HUES48 (cell line): ENCODE measurements around the gene GORASP1.

Experiments
- H3K27ac ChIP-seq: one replicate; pipeline ENCODE4 v1.7.0; 2013; ENCODE audit warnings: low read depth, low read length, inconsistent platforms
- H3K27me3 ChIP-seq: 2 replicates; pipeline ENCODE4 v1.6.1; 2013; ENCODE audit warnings: mild to moderate bottlenecking, low read length; ENCODE audit not compliant: control insufficient read depth, insufficient read depth
- H3K36me3 ChIP-seq: 2 replicates; pipeline ENCODE4 v1.6.1; 2013; ENCODE audit warnings: low read length; ENCODE audit not compliant: control insufficient read depth, insufficient read depth
- H3K4me1 ChIP-seq: 2 replicates; pipeline ENCODE4 v1.6.1; 2013; ENCODE audit warnings: mild to moderate bottlenecking, low read length; ENCODE audit not compliant: control insufficient read depth, insufficient read depth
- H3K4me3 ChIP-seq: 2 replicates; pipeline ENCODE4 v1.5.1; 2013; ENCODE audit warnings: mild to moderate bottlenecking, low read depth, low read length
- H3K9ac ChIP-seq: 2 replicates; pipeline ENCODE4 v1.6.1; 2013; ENCODE audit warnings: mild to moderate bottlenecking, low read depth, low read length, moderate library complexity
- H3K9me3 ChIP-seq: 2 replicates; pipeline ENCODE4 v1.6.1; 2013; ENCODE audit warnings: low read length; ENCODE audit not compliant: control insufficient read depth, insufficient read depth

Gene GORASP1

DNA sequence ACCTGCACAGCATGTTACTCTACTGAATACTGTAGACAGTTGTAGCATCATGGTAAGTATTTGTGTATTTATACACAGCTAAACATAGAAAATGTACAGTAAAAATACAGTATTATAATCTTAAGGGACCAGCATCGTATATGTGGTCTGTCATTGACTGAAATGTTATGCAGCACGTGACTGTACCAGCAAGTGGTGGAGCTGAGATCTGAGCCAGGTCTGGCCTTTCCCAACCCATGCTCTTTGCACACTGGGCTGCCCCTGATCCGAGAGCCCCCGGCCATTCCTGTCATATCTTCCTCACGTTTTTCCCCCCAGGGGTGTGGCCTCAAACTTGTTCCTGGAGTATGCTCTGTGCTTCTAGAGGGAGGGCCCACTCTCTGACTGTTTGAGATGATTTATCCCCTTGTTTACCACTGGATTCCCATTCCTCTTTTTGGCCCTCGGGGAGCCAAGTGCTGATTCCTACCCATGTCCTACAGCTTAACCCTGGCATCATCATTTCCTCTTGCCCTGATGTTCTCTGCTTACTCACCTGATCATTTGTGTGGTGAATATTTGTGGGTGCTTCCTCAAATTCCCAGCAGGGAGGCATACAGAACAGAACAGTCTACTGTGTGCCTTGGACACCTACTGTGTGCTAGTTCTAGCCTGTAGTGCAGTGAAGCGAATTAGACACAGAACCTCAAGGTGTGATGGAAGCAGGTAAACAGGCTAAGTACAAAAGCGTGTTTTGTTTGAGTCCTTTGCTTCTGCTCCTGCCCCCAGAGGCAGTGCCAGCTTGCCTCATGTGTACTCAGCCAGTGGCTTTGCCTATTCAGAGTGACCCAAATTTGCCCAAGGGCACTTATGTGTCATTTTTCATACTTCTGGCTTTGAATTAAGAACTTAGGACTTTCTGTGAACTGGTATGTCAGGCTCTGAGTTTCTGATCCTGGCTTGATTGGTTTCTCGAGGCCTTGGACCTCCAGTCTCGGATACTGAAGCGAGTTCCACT is 25.0 kb upstream of the GORASP1 start:
- no peak overlapping the region for H3K27ac ChIP-seq
- H3K9ac ChIP-seq = no peak overlapping the region
- H3K36me3 ChIP-seq = no peaks in the 10 kb centered on the region
- H3K4me1 ChIP-seq = no peaks in the 10 kb centered on the region
- no peak overlapping the region for H3K4me3 ChIP-seq
- no peaks in the 10 kb centered on the region for H3K27me3 ChIP-seq
- no peaks in the 10 kb centered on the region for H3K9me3 ChIP-seq

DNA sequence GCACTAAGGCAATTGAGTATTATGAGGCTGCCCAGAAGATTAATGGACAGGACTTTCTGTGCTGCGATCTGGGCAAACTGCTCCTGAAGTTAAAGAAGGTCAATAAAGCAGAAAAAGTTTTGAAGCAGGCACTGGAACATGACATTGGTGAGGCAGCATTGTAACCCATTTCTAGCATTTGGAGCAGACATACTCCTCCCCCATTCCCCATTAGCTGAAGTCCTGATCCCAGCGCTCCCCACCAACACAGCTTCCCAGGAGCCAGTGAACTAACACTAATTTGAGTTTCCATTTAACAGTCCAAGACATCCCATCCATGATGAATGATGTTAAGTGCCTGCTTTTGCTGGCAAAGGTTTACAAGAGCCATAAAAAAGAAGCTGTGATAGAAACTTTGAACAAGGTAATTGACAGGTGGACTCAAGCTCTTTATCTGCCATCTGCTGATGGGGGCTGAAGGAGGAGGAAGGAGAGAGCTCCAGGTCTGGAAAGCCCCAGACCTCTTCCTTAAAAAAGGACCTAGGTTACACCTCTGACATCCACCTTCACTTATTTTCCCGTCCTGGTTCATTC is 23.4 kb upstream of the GORASP1 start:
- Histone ChIP-seq H3K9me3 (no peaks in the 10 kb centered on the region), H3K27me3 (no peaks in the 10 kb centered on the region), H3K36me3 (no peaks in the 10 kb centered on the region), H3K27ac (no peak overlapping the region), H3K4me1 (no peaks in the 10 kb centered on the region), H3K4me3 (no peak overlapping the region), H3K9ac (no peak overlapping the region)

DNA sequence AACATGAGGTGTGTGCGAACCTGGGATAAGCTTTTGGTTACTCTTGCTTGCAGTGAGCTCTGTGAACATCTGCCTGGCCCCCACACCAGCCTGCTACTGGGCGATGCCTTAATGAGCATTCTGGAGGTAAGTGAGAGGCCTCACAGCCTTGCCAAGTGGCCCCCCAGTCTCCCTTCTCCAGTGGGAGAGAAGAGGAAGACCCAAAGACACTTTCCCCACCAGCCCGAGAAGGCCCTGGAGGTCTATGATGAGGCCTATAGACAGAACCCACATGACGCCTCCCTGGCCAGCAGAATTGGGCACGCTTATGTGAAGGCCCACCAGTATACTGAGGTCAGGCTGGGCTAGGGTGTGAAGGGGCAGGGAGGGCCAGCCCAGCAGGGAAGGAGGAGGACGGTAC is 22.6 kb upstream of the GORASP1 start:
- no peaks in the 10 kb centered on the region for H3K27me3 ChIP-seq
- H3K9me3 ChIP-seq = no peaks in the 10 kb centered on the region
- no peak overlapping the region for H3K4me3 ChIP-seq
- H3K27ac ChIP-seq = no peak overlapping the region
- no peak overlapping the region for H3K9ac ChIP-seq
- H3K36me3 ChIP-seq = no peaks in the 10 kb centered on the region
- H3K4me1 ChIP-seq = no peaks in the 10 kb centered on the region

DNA sequence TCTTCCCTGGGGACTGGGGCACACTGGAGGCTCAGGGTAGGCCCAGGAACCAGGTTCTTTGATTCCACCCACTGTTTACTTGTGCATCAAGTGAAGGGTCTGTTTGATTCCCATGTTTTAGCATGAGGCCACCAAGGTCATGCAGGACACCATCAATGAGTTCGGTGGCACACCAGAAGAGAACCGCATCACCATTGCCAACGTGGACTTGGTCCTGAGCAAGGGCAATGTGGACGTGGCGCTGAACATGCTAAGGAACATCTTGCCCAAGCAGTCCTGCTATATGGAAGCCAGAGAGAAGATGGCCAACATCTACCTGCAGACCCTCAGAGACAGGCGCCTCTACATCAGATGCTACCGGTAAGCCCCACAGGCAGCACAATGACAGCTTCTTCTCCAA is 21.5 kb upstream of the GORASP1 start:
- Histone ChIP-seq H3K27ac (no peak overlapping the region), H3K4me3 (no peak overlapping the region), H3K27me3 (no peaks in the 10 kb centered on the region), H3K9me3 (no peaks in the 10 kb centered on the region), H3K9ac (no peak overlapping the region), H3K36me3 (no peaks in the 10 kb centered on the region), H3K4me1 (no peaks in the 10 kb centered on the region)

DNA sequence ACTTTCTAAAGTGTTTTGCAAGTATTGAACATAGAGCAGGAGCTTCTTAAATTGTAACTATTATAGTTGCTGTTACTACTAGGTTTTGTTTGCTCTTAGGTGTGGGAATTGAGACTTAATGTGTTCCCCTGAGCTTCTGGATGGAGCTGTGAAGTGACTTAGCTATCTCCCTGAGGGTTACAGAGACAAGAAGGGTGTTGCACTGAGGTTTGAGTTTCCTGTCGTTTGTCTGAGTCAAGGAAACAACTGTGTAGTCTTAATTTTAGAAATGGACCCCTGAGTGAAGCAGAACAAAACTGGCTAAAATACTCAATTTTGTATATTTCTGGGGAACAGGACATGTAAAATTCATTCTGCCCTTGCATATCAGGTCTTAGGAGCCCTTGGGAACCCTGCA is 20.5 kb upstream of the GORASP1 start:
- Histone ChIP-seq H3K4me1 (no peaks in the 10 kb centered on the region), H3K9ac (no peak overlapping the region), H3K36me3 (no peaks in the 10 kb centered on the region), H3K9me3 (no peaks in the 10 kb centered on the region), H3K27me3 (no peaks in the 10 kb centered on the region), H3K27ac (no peak overlapping the region), H3K4me3 (no peak overlapping the region)

DNA sequence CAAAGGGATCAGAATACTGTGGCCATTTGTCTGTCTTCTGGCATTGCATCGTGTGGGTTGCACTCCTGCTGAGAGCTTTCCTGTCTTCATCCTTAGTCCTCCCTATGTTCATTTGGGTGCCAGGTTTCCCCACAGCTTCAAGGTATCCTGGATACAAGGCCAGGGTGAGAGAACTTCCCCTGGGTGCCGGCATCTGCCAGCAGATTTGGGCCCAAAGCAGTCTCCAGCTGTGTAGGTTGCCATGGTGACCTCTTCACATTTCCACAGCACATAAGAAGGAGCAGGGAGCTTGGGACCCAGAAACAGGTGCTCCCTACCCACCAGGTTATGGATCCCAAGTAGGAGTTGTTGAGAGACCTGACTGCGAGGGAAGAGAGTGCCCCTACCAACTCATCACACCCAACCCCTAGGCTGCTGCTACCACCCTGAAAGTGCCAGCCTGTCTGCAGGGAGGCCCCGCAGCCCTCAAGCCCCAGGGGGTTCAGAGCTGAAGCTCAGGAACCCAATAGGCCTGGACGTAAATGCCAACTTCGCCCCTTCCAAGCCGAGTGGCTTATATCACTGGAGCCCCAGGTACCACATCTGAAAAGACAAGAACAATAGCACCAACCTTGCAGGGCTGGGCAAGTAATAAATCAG is 20.0 kb upstream of the GORASP1 start:
- H3K27ac ChIP-seq = no peak overlapping the region
- H3K4me3 ChIP-seq = no peak overlapping the region
- H3K4me1 ChIP-seq = no peaks in the 10 kb centered on the region
- H3K27me3 ChIP-seq = no peaks in the 10 kb centered on the region
- no peak overlapping the region for H3K9ac ChIP-seq
- H3K9me3 ChIP-seq = no peaks in the 10 kb centered on the region
- H3K36me3 ChIP-seq = no peaks in the 10 kb centered on the region

DNA sequence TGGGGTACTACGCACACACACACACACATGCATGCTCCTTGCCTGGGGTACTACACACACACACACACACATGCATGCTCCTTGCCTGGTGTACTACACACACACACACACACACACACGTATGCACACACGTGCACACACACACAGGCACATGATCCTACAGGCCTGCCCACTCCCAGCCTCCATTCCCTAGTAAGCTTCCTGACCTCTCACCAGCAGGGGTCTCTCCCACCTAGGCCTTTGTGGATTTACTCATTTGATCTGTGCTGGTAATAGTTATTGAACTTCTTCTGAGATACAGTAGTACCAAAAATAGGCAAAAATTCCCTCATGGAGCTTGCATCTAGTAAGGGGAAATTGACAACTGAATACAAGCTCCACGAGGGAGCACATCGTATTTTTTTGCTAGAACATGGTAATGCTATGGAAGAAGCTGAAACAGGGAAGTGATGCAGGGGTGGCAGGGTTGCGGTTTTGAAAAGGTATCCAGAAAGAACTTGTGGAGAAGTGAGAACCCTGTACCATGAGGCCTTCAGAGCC is 19.2 kb upstream of the GORASP1 start:
- no peaks in the 10 kb centered on the region for H3K9me3 ChIP-seq
- no peaks in the 10 kb centered on the region for H3K36me3 ChIP-seq
- no peak overlapping the region for H3K27ac ChIP-seq
- H3K4me3 ChIP-seq = no peak overlapping the region
- H3K4me1 ChIP-seq = no peaks in the 10 kb centered on the region
- H3K9ac ChIP-seq = no peak overlapping the region
- no peaks in the 10 kb centered on the region for H3K27me3 ChIP-seq

DNA sequence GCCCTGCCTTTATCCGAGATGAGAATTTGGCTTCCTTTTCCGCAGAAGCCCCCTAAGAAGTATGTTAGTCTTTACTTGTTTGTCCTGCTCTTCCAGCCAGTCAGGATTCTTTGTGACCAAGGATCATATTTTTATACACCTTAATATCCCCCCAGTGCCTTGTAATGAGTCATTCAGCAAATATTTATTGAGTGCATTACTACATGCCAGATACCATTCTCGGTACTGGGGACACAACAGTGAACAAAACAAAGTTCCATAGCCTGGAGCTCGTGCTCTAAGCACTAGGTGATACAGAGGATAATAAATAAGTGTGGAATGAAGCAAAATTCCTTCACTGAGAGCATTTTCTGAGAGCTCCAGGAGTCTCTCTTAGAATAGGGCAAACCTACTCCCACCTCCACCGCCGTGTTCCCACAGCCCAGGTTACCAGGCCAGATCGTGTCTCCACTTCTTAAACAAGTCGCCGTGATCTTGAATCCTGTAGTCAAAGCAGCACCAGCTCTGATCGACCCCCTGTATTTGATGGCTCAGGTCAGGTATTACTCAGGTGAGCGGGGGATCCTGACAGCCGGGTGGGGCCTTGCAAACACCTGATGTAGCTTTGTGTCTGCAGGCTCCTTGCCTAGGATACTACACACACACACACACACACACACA is 18.5 kb upstream of the GORASP1 start:
- no peaks in the 10 kb centered on the region for H3K4me1 ChIP-seq
- H3K4me3 ChIP-seq = no peak overlapping the region
- H3K9ac ChIP-seq = no peak overlapping the region
- no peaks in the 10 kb centered on the region for H3K9me3 ChIP-seq
- H3K27ac ChIP-seq = no peak overlapping the region
- no peaks in the 10 kb centered on the region for H3K36me3 ChIP-seq
- H3K27me3 ChIP-seq = no peaks in the 10 kb centered on the region

DNA sequence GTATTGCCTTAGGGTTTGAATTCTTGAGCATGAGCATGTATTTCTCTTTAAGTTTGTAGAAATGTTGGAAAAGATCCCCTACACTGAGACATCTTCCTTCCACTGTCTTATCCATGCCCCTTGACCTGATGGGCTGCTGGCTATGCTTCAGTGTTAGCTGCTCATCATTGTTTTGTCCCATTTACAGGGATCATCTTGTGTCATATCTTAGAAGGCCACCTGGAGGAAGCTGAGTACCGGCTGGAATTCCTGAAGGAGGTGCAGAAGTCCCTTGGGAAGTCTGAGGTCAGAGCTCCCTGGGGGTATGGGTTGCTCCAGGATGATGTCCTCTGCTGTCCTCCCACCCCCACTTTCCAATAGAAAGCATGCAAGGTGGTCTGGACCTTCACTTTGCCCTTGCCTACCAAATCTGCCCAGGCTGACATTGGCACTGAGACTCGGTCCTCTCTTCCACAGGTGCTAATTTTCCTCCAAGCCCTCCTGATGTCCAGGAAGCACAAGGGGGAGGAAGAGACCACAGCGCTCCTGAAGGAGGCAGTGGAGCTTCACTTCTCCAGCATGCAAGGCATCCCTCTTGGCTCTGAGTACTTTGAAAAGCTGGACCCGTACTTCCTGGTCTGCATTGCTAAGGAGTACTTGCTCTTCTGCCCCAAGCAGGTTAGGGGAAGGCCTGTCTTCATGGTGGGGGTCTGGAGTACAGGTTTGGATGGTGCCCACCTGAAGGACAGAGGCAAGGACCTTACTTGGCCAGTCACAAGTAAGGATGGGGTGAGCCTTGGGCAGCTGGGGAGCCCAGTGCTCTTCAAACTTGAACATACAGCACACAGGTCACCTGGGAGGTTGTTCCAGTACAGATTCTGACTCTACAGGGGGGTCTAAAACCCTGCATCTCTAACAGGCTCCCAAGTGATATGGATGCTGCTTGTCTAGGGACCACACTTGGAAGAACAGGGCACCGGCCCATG is 17.7 kb upstream of the GORASP1 start:
- Histone ChIP-seq H3K27ac (no peak overlapping the region), H3K9ac (no peak overlapping the region), H3K4me1 (no peaks in the 10 kb centered on the region)

DNA sequence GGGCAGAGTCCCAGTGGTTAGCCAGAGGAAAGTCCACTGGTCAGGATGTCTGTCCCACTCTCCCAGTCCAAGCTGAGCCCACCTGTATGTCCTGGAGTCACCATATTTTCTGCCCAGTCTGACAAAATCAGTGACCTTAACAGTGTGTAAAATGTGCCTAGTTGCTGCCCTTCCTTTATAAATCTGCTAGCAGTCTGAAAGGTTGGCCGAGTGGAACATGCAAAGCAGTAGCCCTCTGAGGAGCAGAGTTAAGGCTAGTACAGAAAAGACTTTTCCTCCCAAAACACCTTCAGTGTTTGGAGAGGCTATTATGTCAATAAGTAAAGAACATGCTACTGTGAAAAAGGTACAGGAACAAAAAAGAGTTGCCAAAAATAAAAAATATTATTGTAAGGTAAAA is 15.4 kb upstream of the GORASP1 start:
- no peaks in the 10 kb centered on the region for H3K27me3 ChIP-seq
- no peak overlapping the region for H3K9ac ChIP-seq
- no peaks in the 10 kb centered on the region for H3K36me3 ChIP-seq
- no peaks in the 10 kb centered on the region for H3K4me1 ChIP-seq
- H3K27ac ChIP-seq = no peak overlapping the region
- H3K9me3 ChIP-seq = no peaks in the 10 kb centered on the region
- no peak overlapping the region for H3K4me3 ChIP-seq

More for the DNA sequence above, 17.7 kb upstream of the GORASP1 start:
- no peak overlapping the region for H3K4me3 ChIP-seq
- no peaks in the 10 kb centered on the region for H3K27me3 ChIP-seq
- no peaks in the 10 kb centered on the region for H3K9me3 ChIP-seq
- no peaks in the 10 kb centered on the region for H3K36me3 ChIP-seq
